ENCODE data around the gene CYFIP1.

GRCh38 chr15:22988811-22989210 is 8.6 kb upstream of the CYFIP1 start:
- TF ChIP-seq CTCF (IDR thresholded peaks at IDR 0.05): no peak
- TF ChIP-seq ZNF121 (CRISPR knock-in tag; IDR thresholded peaks at IDR 0.05): no peak
- TF ChIP-seq ZNF423 (CRISPR knock-in tag; IDR thresholded peaks at IDR 0.05): no peak
- TF ChIP-seq MAX (CRISPR knock-in tag; IDR thresholded peaks at IDR 0.05): no peak
- TF ChIP-seq E2F5 (CRISPR knock-in tag; IDR thresholded peaks at IDR 0.05): no peak
- no peak for TF ChIP-seq JUN (CRISPR knock-in tag; IDR thresholded peaks at IDR 0.05)
- no peak for TF ChIP-seq STAT6 (CRISPR knock-in tag; conservative IDR thresholded peaks at IDR 0.05; ENCODE audit: low read depth)

Data from WTC11 (cell line).